ENCODE data around the gene HYAL3. TPM values are rescaled to one million over a fixed set of nuclear protein-coding genes. Genes with fewer than 3 reads are reported as not detected.
A peak's percentile ranks its signal among the peaks of the same experiment; 100 is the strongest.

The HYAL3 gene
- total and polyA plus RNA-seq, 2 of the 8 experiments (the other 6 are each of a cell fraction or from before 2014, with no cell fraction given), result 3.2 to 12.2 TPM

DNA sequence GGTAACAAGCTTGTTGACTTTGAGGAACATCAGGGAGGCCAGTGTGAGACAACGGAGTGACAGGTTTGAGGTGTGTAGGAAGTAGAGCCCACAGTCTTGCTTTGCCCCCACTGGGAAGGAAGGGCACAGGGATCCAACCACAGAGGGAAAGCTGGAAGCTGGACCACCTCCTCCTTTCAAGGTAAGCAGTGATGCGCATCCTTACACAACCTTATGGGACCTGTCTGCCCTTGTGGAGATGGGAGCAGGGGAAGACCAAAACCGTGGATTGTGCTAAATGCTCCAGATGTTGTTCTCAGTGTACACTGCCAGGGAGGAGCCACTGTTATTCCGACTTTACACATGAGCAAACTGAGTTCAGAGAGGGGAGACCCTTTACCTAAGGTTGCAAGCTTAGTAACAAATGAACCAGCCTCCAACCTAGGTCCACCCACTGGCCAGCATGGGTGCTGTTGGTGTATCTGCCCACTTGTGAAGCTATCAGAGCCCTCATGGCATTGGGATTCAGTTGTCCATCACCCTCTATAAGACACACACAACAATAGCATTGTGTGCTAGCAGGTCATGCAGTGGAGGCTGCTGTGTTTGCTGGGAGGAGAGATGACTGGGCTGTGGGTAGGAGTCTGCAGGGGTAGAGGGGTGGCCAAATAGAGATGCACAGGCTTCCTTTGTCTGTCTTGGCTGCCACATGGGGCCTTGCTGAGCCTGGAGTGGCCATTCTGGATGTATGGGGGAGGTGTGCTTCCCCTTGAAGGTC lies 20.9 kb downstream of the HYAL3 start:
- Histone ChIP-seq H2BK20ac (ENCODE audit: low read length) (no peak overlapping the region), H4K8ac (ENCODE audit: extremely low read depth, insufficient read depth, low read length) (no peak overlapping the region), H2BK12ac (ENCODE audit: low read depth, low read length) (no peak overlapping the region), H3K9me3 (ENCODE audit: insufficient read depth in 2 of 2, low read depth in 1 of 2, low read length in 1 of 2) (no peaks in the 10 kb centered on the region; a peak in 1 of 4 replicates), H2AFZ (ENCODE audit: low read length) (no peak overlapping the region), H3K27ac (ENCODE audit: low read depth, low read length) (no peak overlapping the region), H3K27me3 (replicated peaks in 1 of 4; ENCODE audit: control insufficient read depth in 3 of 4, extremely low read depth in 1 of 4, insufficient read depth in 3 of 4, low read length in 3 of 4) (peaks cover 26 to 46% (median 39%) of the 10 kb centered on the region in 4 experiments), H3K79me1 (ENCODE audit: low read depth, low read length) (no peaks in the 10 kb centered on the region), H3K4ac (replicated peaks; ENCODE audit: insufficient read length, low read depth, low read length) (no peak overlapping the region), H3K56ac (replicated peaks; ENCODE audit: insufficient read length, low read depth, low read length) (no peak overlapping the region), H2BK5ac (ENCODE audit: low read depth, low read length) (no peak overlapping the region), H4K91ac (replicated peaks; ENCODE audit: insufficient read length, low read length) (no peak overlapping the region), H4K5ac (ENCODE audit: insufficient read length, low read depth, low read length) (no peak overlapping the region), H2BK120ac (replicated peaks; ENCODE audit: low read depth, low read length) (no peak overlapping the region), H2AK5ac (ENCODE audit: low read depth, low read length) (no peak overlapping the region), H2BK15ac (ENCODE audit: low read length) (no peak overlapping the region), H3K4me1 (replicated peaks in 1 of 4; ENCODE audit: control insufficient read depth in 3 of 4, insufficient read depth in 4 of 4, low read length in 3 of 4) (peaks cover 0 to 12% (median 7%) of the 10 kb centered on the region in 4 experiments; a peak in 5 of 7 replicates), H3K79me2 (ENCODE audit: control insufficient read depth in 1 of 2, insufficient read depth in 2 of 2, low read length in 2 of 2) (no peaks in the 10 kb centered on the region), H3K36me3 (ENCODE audit: control insufficient read depth in 2 of 4, insufficient read depth in 4 of 4, low read length in 3 of 4) (no peaks in the 10 kb centered on the region), H3K4me3 (ENCODE audit: extremely low read depth in 1 of 4, insufficient read depth in 2 of 4, low read depth in 3 of 4, low read length in 4 of 4) (no peak overlapping the region), H3K23ac (ENCODE audit: insufficient read length) (no peak overlapping the region), H3K4me2 (ENCODE audit: insufficient read depth in 1 of 2, low read depth in 2 of 2, low read length in 2 of 2) (no peak overlapping the region), H3K23me2 (ENCODE audit: low read depth, low read length) (peaks cover 2% of the 10 kb centered on the region; the same call in 1 of the 2 replicates), H3K14ac (ENCODE audit: insufficient read length) (no peak overlapping the region), H4K20me1 (replicated peaks in 1 of 2; ENCODE audit: control insufficient read depth in 1 of 2, insufficient read depth in 2 of 2, low read length in 2 of 2) (no peaks in the 10 kb centered on the region), H3K9ac (replicated peaks in 1 of 4; ENCODE audit: extremely low read depth in 1 of 4, low read depth in 3 of 4, low read length in 3 of 4) (peak overlapping the region in 1 of 4 experiments; percentile 19; a peak in 1 of 7 replicates), H3K18ac (ENCODE audit: extremely low read depth, low read length) (no peak overlapping the region)
- DNase-seq (ENCODE audit: low read depth in 1 of 2, low spot score in 2 of 2), result no peak
- ChIA-PET POLR2A (ENCODE audit: partially characterized antibody) (interaction anchor here (0.9 to 9.6 kb wide), 5 partner anchors 11 to 59 kb away, joined by 3 to 122 read pairs (median 11); partner anchors contain the start of genes GNAI2, HYAL2 and IFRD2), CTCF (ENCODE audit: partially characterized antibody) (interaction anchor here (0.6 to 53.5 kb wide), 9 partner anchors 15 to 57 kb away, joined by 3 to 2149 read pairs (median 7); partner anchors contain the start of genes GNAI2, HYAL2, HYAL3 and IFRD2)
- 97% methylated on average over 4 of the region's 4 CpGs; no CpG with 5 or more reads in 1 of the 2 experiments for WGBS, 2 experiments (ENCODE audit: extremely low coverage in 1 of 2, insufficient coverage in 1 of 2, insufficient read length in 1 of 2, insufficient replicate concordance in 2 of 2, low coverage in 1 of 2, low lambda C conversion rate in 2 of 2, missing lambda C conversion rate in 1 of 2)
- FAIRE-seq, result no peak
- TF ChIP-seq JUN (IDR thresholded peaks at IDR 0.05; ENCODE audit: low read depth, low read length) (no peak), YY1 (IDR thresholded peaks at IDR 0.05; ENCODE audit: low read depth, low read length) (no peak), RXRA (IDR thresholded peaks at IDR 0.05; ENCODE audit: insufficient read depth, low read depth, low read length) (no peak), EGR1 (IDR thresholded peaks at IDR 0.05; ENCODE audit: borderline replicate concordance, low read depth, low read length) (no peak), POLR2AphosphoS5 (IDR thresholded peaks at IDR 0.05; ENCODE audit: low read depth, low read length) (no peak), SP1 (IDR thresholded peaks at IDR 0.05; ENCODE audit: low read depth, low read length) (no peak), CREB1 (IDR thresholded peaks at IDR 0.05) (no peak), POU5F1 (IDR thresholded peaks at IDR 0.05; ENCODE audit: low read depth, low read length) (no peak), SUZ12 (IDR thresholded peaks at IDR 0.05; ENCODE audit: low read length) (no peak), RAD21 (IDR thresholded peaks at IDR 0.05 in 1 of 2, conservative IDR thresholded peaks at IDR 0.05 in 1 of 2; ENCODE audit: low read depth in 2 of 2, low read length in 2 of 2) (no peak), EP300 (IDR thresholded peaks at IDR 0.05; ENCODE audit: borderline replicate concordance in 1 of 2, low read depth in 2 of 2, low read length in 2 of 2) (no peak)
- TF ChIP-seq, protein P1, sequence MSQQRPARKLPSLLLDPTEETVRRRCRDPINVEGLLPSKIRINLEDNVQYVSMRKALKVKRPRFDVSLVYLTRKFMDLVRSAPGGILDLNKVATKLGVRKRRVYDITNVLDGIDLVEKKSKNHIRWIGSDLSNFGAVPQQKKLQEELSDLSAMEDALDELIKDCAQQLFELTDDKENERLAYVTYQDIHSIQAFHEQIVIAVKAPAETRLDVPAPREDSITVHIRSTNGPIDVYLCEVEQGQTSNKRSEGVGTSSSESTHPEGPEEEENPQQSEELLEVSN (IDR thresholded peaks at IDR 0.05), result no peak

Measured in H1 (cell line).